MM.1S (cell line): ENCODE results near the gene PLEKHA1.

Source experiments
- DNase-seq: peaks from one replicate; pipeline ENCODE4 v3.0.0-alpha.2; 2015
- H2AFZ ChIP-seq: fragments of 300-600 bp; sonication (generic); 2 replicates; pipeline ENCODE4 v1.6.0; 2016; ENCODE audit warnings: antibody characterized with exemption, low read length
- H3F3A ChIP-seq: fragments of 300-600 bp; sonication (generic); 2 replicates; pipeline ENCODE4 v1.6.1; 2016; ENCODE audit warnings: mild to moderate bottlenecking, antibody characterized with exemption, low read length, moderate library complexity, mixed read lengths; ENCODE audit not compliant: insufficient read depth
- H3K27ac ChIP-seq: fragments of 300-600 bp; sonication (generic); 2 replicates; pipeline ENCODE4 v1.5.1; 2016; ENCODE audit warnings: mild to moderate bottlenecking, low read length
- H3K27me3 ChIP-seq: fragments of 300-600 bp; sonication (generic); replicated peaks from 2 replicates; pipeline ENCODE4 v1.6.0; 2016; ENCODE audit warnings: low read length; ENCODE audit not compliant: insufficient read depth
- H3K36me3 ChIP-seq: fragments of 300-600 bp; sonication (generic); replicated peaks from 2 replicates; pipeline ENCODE4 v1.6.1; 2016; ENCODE audit warnings: mild to moderate bottlenecking, low read length, mixed read lengths; ENCODE audit not compliant: insufficient read depth
- H3K4me1 ChIP-seq: fragments of 300-600 bp; sonication (generic); 2 replicates; pipeline ENCODE4 v1.6.1; 2016; ENCODE audit warnings: low read length, mixed read lengths
- H3K4me2 ChIP-seq: fragments of 300-600 bp; sonication (generic); 2 replicates; pipeline ENCODE4 v1.6.0; 2016; ENCODE audit warnings: low read depth, low read length
- H3K4me3 ChIP-seq: fragments of 300-600 bp; sonication (generic); 2 replicates; pipeline ENCODE4 v1.5.1; 2016; ENCODE audit warnings: low read length, mixed read lengths
- H3K79me2 ChIP-seq: fragments of 300-600 bp; sonication (generic); 2 replicates; pipeline ENCODE4 v1.6.1; 2016; ENCODE audit warnings: mixed run types, low read length, mixed read lengths
- H3K9ac ChIP-seq: fragments of 300-600 bp; sonication (generic); 2 replicates; pipeline ENCODE4 v1.6.1; 2016; ENCODE audit warnings: low read length, mixed read lengths
- H3K9me2 ChIP-seq: fragments of 300-600 bp; sonication (generic); replicated peaks from 2 replicates; pipeline ENCODE4 v1.6.1; 2016; ENCODE audit warnings: mild to moderate bottlenecking, low read length, mixed read lengths; ENCODE audit not compliant: insufficient read depth
- H3K9me3 ChIP-seq: fragments of 300-600 bp; sonication (generic); replicated peaks from 2 replicates; pipeline ENCODE4 v1.6.1; 2016; ENCODE audit warnings: mild to moderate bottlenecking, low read length, mixed read lengths; ENCODE audit not compliant: insufficient read depth
- H4K20me1 ChIP-seq: fragments of 300-600 bp; sonication (generic); 2 replicates; pipeline ENCODE4 v1.6.1; 2016; ENCODE audit warnings: mild to moderate bottlenecking, low read length, moderate library complexity, mixed read lengths; ENCODE audit not compliant: insufficient read depth
- CTCF ChIP-seq: fragments of 300-600 bp; sonication (generic); IDR thresholded peaks from 2 replicates; pipeline ENCODE4 v1.5.1; 2016; ENCODE audit warnings: antibody characterized with exemption, low read length, mixed read lengths
- EZH2 ChIP-seq: fragments of 300-600 bp; sonication (generic); optimal IDR thresholded peaks from 2 replicates; pipeline ENCODE3; 2017; ENCODE audit warnings: low read depth, mild to moderate bottlenecking, antibody characterized with exemption, low read length, mixed read lengths
- EZH2phosphoT487 ChIP-seq: fragments of 300-600 bp; sonication (generic); IDR thresholded peaks from 2 replicates; pipeline ENCODE4 v1.6.1; 2018; ENCODE audit warnings: antibody characterized with exemption, low read length

The PLEKHA1 gene

GRCh38 chr10:122421054-122421625, 46.6 kb downstream of the PLEKHA1 start:
- H3K9me2 ChIP-seq, result no peaks in the 10 kb centered on the region
- H3K4me3 ChIP-seq, result no peak overlapping the region
- TF ChIP-seq CTCF, result no peak
- TF ChIP-seq EZH2, result no peak
- no peak for TF ChIP-seq EZH2phosphoT487
- H3K9me3 ChIP-seq, result no peaks in the 10 kb centered on the region
- H3K27me3 ChIP-seq, result no peaks in the 10 kb centered on the region
- no peak overlapping the region for H3K4me2 ChIP-seq
- H3F3A ChIP-seq, result no peaks in the 10 kb centered on the region
- H3K79me2 ChIP-seq, result no peaks in the 10 kb centered on the region
- no peak overlapping the region for H3K9ac ChIP-seq
- no peak for DNase-seq
- H4K20me1 ChIP-seq, result no peaks in the 10 kb centered on the region
- H3K27ac ChIP-seq, result no peak overlapping the region
- H2AFZ ChIP-seq, result no peak overlapping the region
- no peaks in the 10 kb centered on the region for H3K36me3 ChIP-seq
- H3K4me1 ChIP-seq, result no peaks in the 10 kb centered on the region

GRCh38 chr10:122421742-122422141, 47.2 kb downstream of the PLEKHA1 start:
- Histone ChIP-seq H3K4me1 (no peaks in the 10 kb centered on the region), H3K4me2 (no peak overlapping the region), H3K9ac (no peak overlapping the region), H3K9me3 (no peaks in the 10 kb centered on the region), H3K4me3 (no peak overlapping the region), H4K20me1 (no peaks in the 10 kb centered on the region), H3K79me2 (no peaks in the 10 kb centered on the region), H3K36me3 (no peaks in the 10 kb centered on the region), H3F3A (no peaks in the 10 kb centered on the region), H2AFZ (no peak overlapping the region), H3K27me3 (no peaks in the 10 kb centered on the region), H3K9me2 (no peaks in the 10 kb centered on the region), H3K27ac (no peak overlapping the region)
- no peak for TF ChIP-seq EZH2
- no peak for TF ChIP-seq EZH2phosphoT487
- no peak for TF ChIP-seq CTCF
- no peak for DNase-seq

DNA sequence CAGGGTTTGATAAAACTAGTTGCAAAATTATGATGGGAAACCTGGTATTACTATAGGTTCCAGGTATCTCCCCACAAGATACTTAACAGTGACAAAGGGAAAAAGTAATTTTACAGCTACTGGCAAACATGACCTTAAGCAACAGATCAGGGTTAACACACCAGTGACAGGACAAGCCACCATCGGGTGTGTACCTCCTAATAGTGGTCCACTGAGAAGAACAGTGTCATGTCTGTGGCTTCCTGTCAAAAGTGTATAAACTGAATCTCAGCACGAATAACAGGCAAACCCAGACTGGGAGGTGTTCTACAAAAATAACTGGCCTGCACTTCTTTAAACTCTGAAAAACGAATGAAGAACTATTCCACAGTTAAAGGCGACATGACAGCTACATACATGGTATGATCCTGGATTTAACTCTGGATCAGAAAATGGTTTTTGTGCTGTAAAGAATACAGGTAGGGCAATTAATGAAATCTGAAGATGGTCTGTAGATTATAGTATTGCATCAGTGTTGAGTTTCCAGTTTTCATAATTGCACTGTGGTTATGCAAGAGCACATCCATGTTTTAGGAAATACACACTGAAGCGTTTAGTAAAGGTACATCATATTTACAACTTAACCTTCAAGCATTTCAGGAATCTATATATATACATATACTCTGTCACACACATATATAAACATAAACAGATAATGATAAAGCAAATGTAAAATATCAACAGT, 47.9 kb downstream of the PLEKHA1 start:
- no peak overlapping the region for H3K27ac ChIP-seq
- H3K27me3 ChIP-seq, result no peaks in the 10 kb centered on the region
- no peaks in the 10 kb centered on the region for H3K79me2 ChIP-seq
- H2AFZ ChIP-seq, result no peak overlapping the region
- no peak overlapping the region for H3K9ac ChIP-seq
- H4K20me1 ChIP-seq, result no peaks in the 10 kb centered on the region
- DNase-seq, result no peak
- TF ChIP-seq CTCF (no peak), EZH2phosphoT487 (no peak), EZH2 (no peak)
- H3K9me2 ChIP-seq, result no peaks in the 10 kb centered on the region
- H3K36me3 ChIP-seq, result no peaks in the 10 kb centered on the region
- no peak overlapping the region for H3K4me3 ChIP-seq
- H3K4me2 ChIP-seq, result no peak overlapping the region
- no peaks in the 10 kb centered on the region for H3F3A ChIP-seq
- no peaks in the 10 kb centered on the region for H3K9me3 ChIP-seq
- no peaks in the 10 kb centered on the region for H3K4me1 ChIP-seq
